DND-41 (cell line): Measurements from ENCODE around the gene ESPL1.

Source experiments
- ATAC-seq: fragments of 200-7000 bp; cut with Tn5 transposase; 3 replicates; pipeline ENCODE4 v1.9.1; 2021; ENCODE audit warnings: low read depth; ENCODE audit not compliant: insufficient read depth
- DNase-seq: peaks from one replicate; pipeline ENCODE4 v3.0.0-alpha.2; 2020
- H2AFZ ChIP-seq: 2 replicates; pipeline ENCODE4 v1.6.0; 2012; ENCODE audit warnings: low read depth, low read length
- H3K27ac ChIP-seq: 2 replicates; pipeline ENCODE4 v1.5.1; 2012; ENCODE audit warnings: low read length, inconsistent platforms
- H3K27me3 ChIP-seq: fragments of 200-600 bp; sonication (generic); 2 replicates; pipeline ENCODE4 v1.6.0; 2012; ENCODE audit warnings: low read length, mild to moderate bottlenecking, inconsistent platforms; ENCODE audit not compliant: insufficient read depth, poor library complexity
- H3K36me3 ChIP-seq: 2 replicates; pipeline ENCODE4 v1.5.1; 2012; ENCODE audit warnings: low read length, inconsistent platforms; ENCODE audit not compliant: insufficient read depth
- H3K4me1 ChIP-seq: 2 replicates; pipeline ENCODE4 v1.5.1; 2012; ENCODE audit warnings: mild to moderate bottlenecking, low read length; ENCODE audit not compliant: insufficient read depth
- H3K4me2 ChIP-seq: 2 replicates; pipeline ENCODE4 v1.6.0; 2012; ENCODE audit warnings: mild to moderate bottlenecking, moderate library complexity, low read length, inconsistent platforms; ENCODE audit not compliant: insufficient read depth
- H3K4me3 ChIP-seq, 2 experiments: fragments of 200-600 bp in 1 of 2; shearing (Covaris generic) in 1 of 2; 2 replicates each; pipeline ENCODE4 v1.5.1; 2012 to 2016; ENCODE audit warnings: inconsistent platforms in 2 of 2, low read length in 2 of 2, mild to moderate bottlenecking in 2 of 2, low read depth in 1 of 2, moderate library complexity in 1 of 2
- H3K79me2 ChIP-seq: 2 replicates; pipeline ENCODE4 v1.6.0; 2012; ENCODE audit warnings: low read length, inconsistent platforms; ENCODE audit not compliant: insufficient read depth
- H3K9ac ChIP-seq: 2 replicates; pipeline ENCODE4 v1.6.0; 2012; ENCODE audit warnings: low read depth, mild to moderate bottlenecking, inconsistent platforms, low read length, moderate library complexity
- H3K9me3 ChIP-seq: 2 replicates; pipeline ENCODE4 v1.5.1; 2012; ENCODE audit warnings: low read length, moderate library complexity, mild to moderate bottlenecking, inconsistent platforms; ENCODE audit not compliant: insufficient read depth, severe bottlenecking
- H4K20me1 ChIP-seq: 2 replicates; pipeline ENCODE4 v1.6.0; 2012; ENCODE audit warnings: low read length; ENCODE audit not compliant: insufficient read depth
- CTCF ChIP-seq: IDR thresholded peaks from 2 replicates; pipeline ENCODE4 v1.5.1; 2012; ENCODE audit warnings: borderline replicate concordance, low read length, moderate library complexity, mild to moderate bottlenecking; ENCODE audit not compliant: poor library complexity, severe bottlenecking; ENCODE audit errors: extremely low read depth
- EZH2 ChIP-seq: IDR thresholded peaks from 3 replicates; pipeline ENCODE4 v1.6.1; 2012; ENCODE audit warnings: borderline replicate concordance, low read depth, mild to moderate bottlenecking, moderate library complexity, low read length, inconsistent platforms; ENCODE audit not compliant: severe bottlenecking

Gene ESPL1

GRCh38 chr12:53253298-53253697 lies 14.8 kb upstream of the ESPL1 start:
- Histone ChIP-seq H3K4me1 (peaks cover 29% of the 10 kb centered on the region), H3K36me3 (peaks cover 23% of the 10 kb centered on the region), H3K27me3 (no peaks in the 10 kb centered on the region), H3K79me2 (peaks cover 22% of the 10 kb centered on the region), H3K9me3 (no peaks in the 10 kb centered on the region), H4K20me1 (0 out of 2 replicates have a peak, but pooled peaks cover 3% of the 10 kb centered on the region), H2AFZ (no peak overlapping the region), H3K27ac (peak overlapping the region; percentile 81), H3K4me2 (peak overlapping the region; percentile 90), H3K4me3 (peak overlapping the region; percentile 79 to 96; a peak in 3 of 4 replicates), H3K9ac (peak overlapping the region; percentile 86)
- TF ChIP-seq EZH2 (no peak), CTCF (no peak)
- ATAC-seq = no peak
- no peak for DNase-seq

- H3K79me2 ChIP-seq = peaks cover 22% of the 10 kb centered on the region
- no peak overlapping the region for H3K4me2 ChIP-seq
- H3K36me3 ChIP-seq = peaks cover 23% of the 10 kb centered on the region
- H3K27ac ChIP-seq = 0 out of 2 replicates have a peak overlapping the region, but pooled peaks have one; percentile 26
- no peaks in the 10 kb centered on the region for H3K27me3 ChIP-seq
- H3K9me3 ChIP-seq = no peaks in the 10 kb centered on the region
- no peak overlapping the region for H3K4me3 ChIP-seq
- peaks cover 29% of the 10 kb centered on the region for H3K4me1 ChIP-seq
- no peak overlapping the region for H3K9ac ChIP-seq
- DNase-seq (no peak), ATAC-seq (no peak)
- no peak overlapping the region for H2AFZ ChIP-seq
- H4K20me1 ChIP-seq = 0 out of 2 replicates have a peak, but pooled peaks cover 3% of the 10 kb centered on the region
- TF ChIP-seq CTCF = no peak
- no peak for TF ChIP-seq EZH2
Measured at GRCh38 chr12:53254816-53255545, 13.1 kb upstream of the ESPL1 start.

- DNase-seq = no peak
- Histone ChIP-seq H3K4me1 (peaks cover 28% of the 10 kb centered on the region), H3K4me2 (no peak overlapping the region), H3K9ac (no peak overlapping the region), H3K9me3 (no peaks in the 10 kb centered on the region), H3K4me3 (no peak overlapping the region), H3K27ac (no peak overlapping the region), H3K27me3 (no peaks in the 10 kb centered on the region), H4K20me1 (0 out of 2 replicates have a peak, but pooled peaks cover 3% of the 10 kb centered on the region), H3K36me3 (peaks cover 23% of the 10 kb centered on the region), H2AFZ (no peak overlapping the region), H3K79me2 (peaks cover 22% of the 10 kb centered on the region)
- no peak for ATAC-seq
- TF ChIP-seq CTCF (no peak), EZH2 (no peak)
Measured at GRCh38 chr12:53255996-53256395, 12.1 kb upstream of the ESPL1 start.
